OCI-LY7 (cell line): ENCODE data around the gene HMGCLL1.

ENCODE experiments used
- EZH2phosphoT487 ChIP-seq: fragments of 200-600 bp; sonication (generic); IDR thresholded peaks from 2 replicates; pipeline ENCODE4 v1.6.1; 2018; ENCODE audit warnings: low read depth, borderline replicate concordance, mild to moderate bottlenecking, mixed run types, antibody characterized with exemption, low read length, moderate library complexity, mixed read lengths
- TF ChIP-seq, protein P1 (sequence below): fragments of 200-600 bp; sonication (generic); conservative IDR thresholded peaks from 2 replicates; pipeline ENCODE4 v1.5.1; 2014; ENCODE audit warnings: mild to moderate bottlenecking, antibody characterized with exemption, low read length, moderate library complexity, mixed read lengths

DNA sequence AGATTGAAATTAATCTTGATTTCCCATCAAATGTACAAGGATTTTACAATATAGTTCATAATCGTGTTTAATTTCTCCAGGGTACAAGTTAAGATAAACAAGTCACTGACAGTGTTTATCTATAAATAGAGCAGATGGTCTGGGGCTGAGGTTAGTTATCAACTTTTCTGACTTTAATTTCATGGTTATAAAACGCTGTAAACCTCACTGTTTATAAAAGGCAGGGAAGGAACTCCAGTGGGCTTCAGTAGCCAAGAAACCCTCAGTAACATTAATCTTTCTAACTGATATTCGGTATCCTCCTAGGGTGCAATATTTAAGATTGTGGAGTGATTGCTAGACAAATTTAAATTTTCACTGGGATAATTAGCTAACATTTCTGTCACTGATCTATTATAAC, 183.1 kb downstream of the HMGCLL1 start:
- TF ChIP-seq, protein P1, sequence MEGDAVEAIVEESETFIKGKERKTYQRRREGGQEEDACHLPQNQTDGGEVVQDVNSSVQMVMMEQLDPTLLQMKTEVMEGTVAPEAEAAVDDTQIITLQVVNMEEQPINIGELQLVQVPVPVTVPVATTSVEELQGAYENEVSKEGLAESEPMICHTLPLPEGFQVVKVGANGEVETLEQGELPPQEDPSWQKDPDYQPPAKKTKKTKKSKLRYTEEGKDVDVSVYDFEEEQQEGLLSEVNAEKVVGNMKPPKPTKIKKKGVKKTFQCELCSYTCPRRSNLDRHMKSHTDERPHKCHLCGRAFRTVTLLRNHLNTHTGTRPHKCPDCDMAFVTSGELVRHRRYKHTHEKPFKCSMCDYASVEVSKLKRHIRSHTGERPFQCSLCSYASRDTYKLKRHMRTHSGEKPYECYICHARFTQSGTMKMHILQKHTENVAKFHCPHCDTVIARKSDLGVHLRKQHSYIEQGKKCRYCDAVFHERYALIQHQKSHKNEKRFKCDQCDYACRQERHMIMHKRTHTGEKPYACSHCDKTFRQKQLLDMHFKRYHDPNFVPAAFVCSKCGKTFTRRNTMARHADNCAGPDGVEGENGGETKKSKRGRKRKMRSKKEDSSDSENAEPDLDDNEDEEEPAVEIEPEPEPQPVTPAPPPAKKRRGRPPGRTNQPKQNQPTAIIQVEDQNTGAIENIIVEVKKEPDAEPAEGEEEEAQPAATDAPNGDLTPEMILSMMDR: no peak
- TF ChIP-seq EZH2phosphoT487: no peak
